ENCODE measurements around the gene PTPRO.

PTPRO gene

DNA sequence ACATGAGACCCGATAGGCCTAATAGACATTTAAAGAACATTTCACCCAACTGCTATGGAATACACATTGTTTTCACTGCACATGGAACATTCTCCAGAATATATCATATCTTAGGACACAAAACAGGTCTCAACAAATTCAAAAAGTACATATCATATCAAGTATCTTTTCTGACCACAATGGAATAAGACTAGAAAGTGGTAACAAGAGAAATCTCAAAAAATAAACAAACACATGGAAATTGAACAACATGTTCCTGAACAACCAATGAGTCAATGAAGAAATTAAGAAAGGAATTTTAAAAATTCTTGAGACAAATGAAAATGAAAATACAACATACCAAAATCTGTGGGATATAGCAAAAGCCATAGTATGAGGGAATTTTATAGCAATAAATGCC lies 208.1 kb downstream of the PTPRO start:
- DNase-seq, result no peak

- peak; percentile 16 to 51 for DNase-seq
These were observed 210.2 kb downstream of the PTPRO start for GRCh38 chr12:15532364-15532977.

GRCh38 chr12:15534322-15534721 lies 212.0 kb downstream of the PTPRO start:
- peak in 1 of 2 experiments; percentile 28 for DNase-seq

DNA sequence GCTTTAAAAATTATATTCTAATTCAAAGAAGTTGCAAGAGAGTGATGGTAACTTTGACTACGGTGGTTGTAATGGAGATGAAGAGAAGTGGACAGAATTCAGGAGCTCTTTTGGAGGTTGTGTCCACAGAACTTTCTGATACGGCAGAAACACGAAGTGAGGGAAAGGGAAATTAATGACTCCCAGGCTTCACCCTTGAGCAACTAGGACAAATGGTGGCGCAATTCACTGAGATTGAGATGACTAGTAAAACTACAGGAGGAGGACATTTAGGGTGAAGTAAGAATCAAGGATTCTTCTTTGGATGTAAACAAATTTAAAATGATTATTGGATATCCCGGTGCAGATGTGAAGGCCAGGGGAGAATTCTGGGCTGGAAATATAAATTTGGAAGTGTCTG lies 212.6 kb downstream of the PTPRO start:
- DNase-seq, result no peak

DNA sequence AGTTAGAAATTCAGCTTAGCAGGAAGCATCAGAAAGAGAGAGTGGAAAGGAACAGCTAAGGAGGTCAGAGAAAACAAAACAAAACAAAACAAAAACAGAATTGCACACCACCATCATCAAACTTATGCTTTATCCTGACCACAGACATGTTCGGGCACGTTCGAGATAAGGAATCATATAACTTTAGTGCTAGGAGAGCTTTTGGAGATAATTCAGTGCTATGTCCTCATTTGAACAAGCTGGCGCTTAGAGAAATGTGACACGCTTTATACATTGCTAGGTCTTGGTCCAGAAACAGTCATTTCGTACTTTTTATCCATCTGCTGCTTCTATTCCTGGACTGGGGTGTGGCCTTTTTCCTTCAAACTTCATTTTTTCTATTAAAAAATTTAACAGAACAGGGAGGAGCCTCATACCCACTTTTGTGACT lies 213.1 kb downstream of the PTPRO start:
- no peak for DNase-seq

GRCh38 chr12:15536446-15536845 lies 214.1 kb downstream of the PTPRO start:
- DNase-seq, result no peak

- no peak for DNase-seq
These were observed 216.6 kb downstream of the PTPRO start for GRCh38 chr12:15538881-15539280.

DNA sequence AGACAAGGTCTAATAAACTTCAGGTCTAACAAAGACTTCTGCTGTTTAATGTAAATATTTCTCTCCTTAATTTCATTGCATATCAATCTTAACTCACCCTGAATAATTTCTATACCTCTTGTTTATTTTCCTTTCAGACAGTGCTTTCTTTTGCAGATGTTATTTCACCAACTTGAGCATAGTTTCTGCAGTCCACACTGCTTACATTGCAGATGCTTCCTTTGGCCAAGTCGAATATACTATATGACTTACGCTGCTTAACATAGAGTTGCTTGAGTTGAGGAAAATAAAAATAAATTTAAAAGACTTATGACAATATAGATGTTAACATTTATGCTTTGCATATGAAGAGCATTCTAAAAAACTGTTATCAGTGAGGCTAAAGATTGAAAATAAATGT lies 217.7 kb downstream of the PTPRO start:
- DNase-seq, result no peak

GRCh38 chr12:15540469-15540872 lies 218.2 kb downstream of the PTPRO start:
- no peak for DNase-seq

DNA sequence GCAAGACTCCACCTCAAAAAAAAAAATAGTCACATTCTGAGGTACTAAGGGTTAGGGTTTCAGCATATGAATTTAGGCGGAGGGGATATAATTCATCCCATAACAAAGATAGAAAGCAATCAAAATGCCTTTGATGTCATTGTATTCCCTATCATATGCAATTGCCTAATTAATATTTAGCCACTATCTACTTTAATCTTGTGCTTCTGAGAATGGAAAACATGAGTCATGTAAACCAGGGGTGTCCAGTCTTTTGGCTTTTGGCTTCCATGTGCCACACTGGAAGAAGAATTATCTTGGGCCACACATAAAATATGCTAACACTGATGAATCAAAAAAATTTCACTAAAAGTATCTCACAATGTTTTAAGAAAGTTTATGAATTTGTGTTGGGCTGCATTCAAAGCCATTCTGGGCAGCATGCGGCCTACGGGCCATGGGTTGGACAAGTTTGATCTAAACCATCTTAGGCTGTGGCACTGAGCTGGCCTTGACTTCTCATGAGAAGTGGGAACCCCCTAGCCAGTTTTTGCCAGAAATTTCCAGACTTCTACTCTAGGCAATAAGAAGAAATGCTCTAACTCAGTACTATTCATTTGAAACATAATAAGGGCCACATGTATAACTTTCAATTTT lies 219.8 kb downstream of the PTPRO start:
- DNase-seq, result no peak

GRCh38 chr12:15543347-15543746 lies 221.0 kb downstream of the PTPRO start:
- DNase-seq, result no peak

GRCh38 chr12:15544589-15544988 lies 222.3 kb downstream of the PTPRO start:
- no peak for DNase-seq

GRCh38 chr12:15545334-15545733 lies 223.0 kb downstream of the PTPRO start:
- DNase-seq, result no peak

DNA sequence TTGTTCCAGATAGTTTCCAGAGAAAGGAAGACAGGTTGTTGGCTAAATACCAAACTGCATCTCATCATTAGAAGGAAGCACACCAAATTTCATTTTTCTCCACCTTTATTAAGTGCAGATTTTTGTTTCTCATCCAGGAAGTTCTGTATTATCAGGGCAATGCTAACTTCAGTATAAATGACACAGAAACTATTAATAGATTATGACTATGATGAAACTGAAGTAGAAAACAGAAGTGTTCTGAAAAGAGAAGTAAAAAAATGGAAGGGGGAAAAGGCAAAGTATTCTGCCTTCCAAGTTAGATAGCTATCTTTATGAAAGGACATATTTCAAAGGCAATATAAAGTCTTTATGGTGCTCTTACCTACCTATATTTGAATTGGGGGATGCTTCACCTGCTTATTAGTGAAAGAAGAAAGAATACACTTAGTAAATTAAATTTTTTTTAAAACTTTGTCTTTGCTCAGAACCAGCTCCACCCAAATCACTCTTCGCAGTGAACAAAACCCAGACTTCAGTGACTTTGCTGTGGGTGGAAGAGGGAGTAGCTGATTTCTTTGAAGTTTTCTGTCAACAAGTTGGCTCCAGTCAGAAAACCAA lies 223.9 kb downstream of the PTPRO start:
- DNase-seq, result no peak

GRCh38 chr12:15547063-15547462 lies 224.8 kb downstream of the PTPRO start:
- DNase-seq, result no peak

DNA sequence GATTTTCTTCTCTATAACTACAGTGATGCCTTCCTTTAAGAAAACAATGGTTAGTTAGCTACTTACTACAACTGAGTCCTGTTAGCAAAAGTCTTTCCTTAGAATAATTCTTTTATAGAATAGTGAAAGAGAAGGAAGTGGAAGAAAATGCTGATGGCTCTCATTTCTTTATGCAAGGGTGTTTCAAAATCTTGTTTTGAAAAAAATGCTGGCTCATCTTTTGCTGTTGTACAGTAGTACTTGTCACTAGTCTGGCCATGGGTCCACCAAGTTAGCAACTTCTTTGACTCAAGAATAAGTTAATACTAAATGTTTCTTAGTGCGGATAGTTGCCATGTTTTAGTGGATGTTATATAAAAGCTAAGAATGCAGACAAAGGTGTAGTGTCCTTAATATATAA lies 225.4 kb downstream of the PTPRO start:
- DNase-seq, result no peak

GRCh38 chr12:15550793-15551192 lies 228.5 kb downstream of the PTPRO start:
- no peak for DNase-seq

- no peak for DNase-seq
These were observed 233.1 kb downstream of the PTPRO start for GRCh38 chr12:15555446-15555845.

DNA sequence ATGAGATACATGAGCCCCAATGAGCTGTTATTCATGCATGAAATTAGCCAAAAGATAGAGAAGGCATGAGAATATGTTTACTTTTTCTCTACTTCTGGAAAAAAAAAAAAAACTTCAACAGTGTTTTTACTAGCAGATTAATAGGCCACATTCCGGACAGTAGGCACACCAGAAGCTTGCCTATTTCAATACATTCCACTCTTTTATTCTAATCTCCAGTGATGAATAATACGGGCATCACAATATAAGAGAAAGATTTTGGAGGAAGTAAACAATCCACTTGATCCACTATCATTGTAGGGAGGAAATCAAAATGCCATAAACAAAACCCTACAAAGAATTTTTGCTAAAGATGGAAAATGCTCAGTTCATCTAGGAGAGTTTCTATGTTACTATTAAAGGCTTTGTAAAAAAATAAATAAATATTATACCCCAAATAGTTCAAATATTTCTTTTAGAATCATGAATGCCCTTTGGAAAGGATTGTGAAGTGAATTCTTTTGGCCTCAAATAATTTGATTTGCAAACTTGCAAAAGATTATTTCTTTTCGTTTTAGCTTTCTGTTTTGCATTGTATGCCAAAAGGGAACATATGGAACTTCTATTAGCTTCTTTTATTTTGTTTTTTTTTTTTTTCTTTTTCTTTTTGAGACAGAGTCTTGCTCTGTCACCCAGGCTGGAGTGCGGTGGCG lies 234.2 kb downstream of the PTPRO start:
- no peak for DNase-seq

- no peak for DNase-seq
These were observed 236.7 kb downstream of the PTPRO start for GRCh38 chr12:15558915-15559528.

- DNase-seq, result no peak
These were observed 239.1 kb downstream of the PTPRO start for GRCh38 chr12:15561396-15561795.

- no peak for DNase-seq
These were observed 240.0 kb downstream of the PTPRO start for GRCh38 chr12:15562263-15562662.

- peak in 1 of 2 experiments; percentile 27 for DNase-seq
These were observed 241.4 kb downstream of the PTPRO start for GRCh38 chr12:15563663-15564062.
